Stomach smooth muscle (tissue), 2 donors: Measurements from ENCODE around the gene RPL11.
"Not testable (repeated sequence)": the region's sequence is repeated elsewhere in the genome, so short reads cannot be mapped to it uniquely, and the experiment has no call there.

Experiments used
- H3K27ac ChIP-seq: one replicate; pipeline ENCODE4 v1.7.0; 2013; ENCODE audit warnings: mild to moderate bottlenecking, low read length, inconsistent platforms
- H3K27me3 ChIP-seq, 2 donors: one replicate each; pipeline ENCODE4 v1.7.0; 2013; ENCODE audit warnings: low read length in 2 of 2; ENCODE audit not compliant: insufficient read depth in 2 of 2, control insufficient read depth in 1 of 2
- H3K36me3 ChIP-seq, 2 donors: one replicate each; pipeline ENCODE4 v1.7.0; 2013; ENCODE audit warnings: low read length in 2 of 2; ENCODE audit not compliant: control insufficient read depth in 2 of 2, insufficient read depth in 2 of 2
- H3K4me1 ChIP-seq: one replicate; pipeline ENCODE4 v1.7.0; 2013; ENCODE audit warnings: low read length; ENCODE audit not compliant: control insufficient read depth, insufficient read depth
- H3K4me3 ChIP-seq, 2 donors: one replicate each; pipeline ENCODE4 v1.7.0; 2013; ENCODE audit warnings: low read length in 2 of 2
- H3K9ac ChIP-seq, 2 donors: one replicate each; pipeline ENCODE4 v1.7.0; 2013; ENCODE audit warnings: low read length in 2 of 2, mild to moderate bottlenecking in 1 of 2
- H3K9me3 ChIP-seq, 2 donors: one replicate each; pipeline ENCODE4 v1.7.0; 2013; ENCODE audit warnings: low read length in 2 of 2; ENCODE audit not compliant: control insufficient read depth in 2 of 2
- donor health status: healthy.
- donor health status: Pancreatic carcinoma.

Gene RPL11

GRCh38 chr1:23732363-23733224 is 41.0 kb downstream of the RPL11 start:
- Histone ChIP-seq H3K27me3 (no peaks in the 10 kb centered on the region), H3K36me3 (no peaks in the 10 kb centered on the region), H3K9me3 (no peaks in the 10 kb centered on the region), H3K4me3 (no peak overlapping the region), H3K27ac (no peak overlapping the region), H3K9ac (no peak overlapping the region), H3K4me1 (no peaks in the 10 kb centered on the region)

- not testable (repeated sequence) for H3K4me1 ChIP-seq, H3K9me3 ChIP-seq, H3K36me3 ChIP-seq, H3K9ac ChIP-seq, H3K4me3 ChIP-seq, H3K27ac ChIP-seq, H3K27me3 ChIP-seq
Observed at GRCh38 chr1:23733281-23733680, 41.7 kb downstream of the RPL11 start.

- Histone ChIP-seq H3K27me3 (no peaks in the 10 kb centered on the region), H3K36me3 (no peaks in the 10 kb centered on the region), H3K4me1 (no peaks in the 10 kb centered on the region), H3K9me3 (no peaks in the 10 kb centered on the region), H3K27ac (no peak overlapping the region), H3K9ac (no peak overlapping the region), H3K4me3 (no peak overlapping the region)
Observed at GRCh38 chr1:23736437-23737134, 45.0 kb downstream of the RPL11 start.

- H3K9ac ChIP-seq = no peak overlapping the region
- peaks cover 12% of the 10 kb centered on the region for H3K4me1 ChIP-seq
- H3K4me3 ChIP-seq = no peak overlapping the region
- H3K27ac ChIP-seq = no peak overlapping the region
- H3K9me3 ChIP-seq = no peaks in the 10 kb centered on the region
- no peaks in the 10 kb centered on the region for H3K27me3 ChIP-seq
- H3K36me3 ChIP-seq = no peaks in the 10 kb centered on the region
Observed at GRCh38 chr1:23741609-23742008, 50.0 kb downstream of the RPL11 start.

GRCh38 chr1:23742670-23743286 is 51.2 kb downstream of the RPL11 start:
- Histone ChIP-seq H3K27ac (peak overlapping the region; percentile 85), H3K4me3 (peak overlapping the region; percentile 59 to 88), H3K36me3 (no peaks in the 10 kb centered on the region), H3K27me3 (no peaks in the 10 kb centered on the region), H3K4me1 (peaks cover 12% of the 10 kb centered on the region), H3K9ac (peak overlapping the region; percentile 81 to 84), H3K9me3 (no peaks in the 10 kb centered on the region)

- Histone ChIP-seq H3K9ac (peak within 1 kb of the TSS; percentile 81 to 84), H3K27me3 (no peaks in the 10 kb centered on the region), H3K4me3 (peak within 1 kb of the TSS; percentile 59 to 88), H3K9me3 (no peaks in the 10 kb centered on the region), H3K36me3 (no peaks in the 10 kb centered on the region), H3K27ac (peak within 1 kb of the TSS; percentile 85), H3K4me1 (peaks cover 12% of the 10 kb centered on the region)
Observed at GRCh38 chr1:23743287-23744152, 51.9 kb downstream of the RPL11 start, which contains the start of gene ELOA. Gene ELOA, plus strand, starts transcription at chr1:23743471. Its CDS starts 33 bp downstream, at chr1:23743504.

GRCh38 chr1:23745515-23745914 is 53.9 kb downstream of the RPL11 start:
- H3K4me3 ChIP-seq = no peak overlapping the region
- H3K36me3 ChIP-seq = peaks cover 0 to 6% of the 10 kb centered on the region in 2 donors
- no peak overlapping the region for H3K9ac ChIP-seq
- H3K27ac ChIP-seq = no peak overlapping the region
- no peaks in the 10 kb centered on the region for H3K9me3 ChIP-seq
- peaks cover 12% of the 10 kb centered on the region for H3K4me1 ChIP-seq
- no peaks in the 10 kb centered on the region for H3K27me3 ChIP-seq
